SK-N-SH treated with all-trans-retinoic acid at 6 μM for 48 hours (cell line): ENCODE results near the gene TDRKH.

Experiments used
- RARB ChIP-seq: fragments of 250-450 bp; sonication (Bioruptor Pico); IDR thresholded peaks from 2 replicates; pipeline ENCODE4 v1.8.0; 2021; ENCODE audit warnings: mild to moderate bottlenecking, moderate library complexity

Gene TDRKH

GRCh38 chr1:151723726-151724370, 66.5 kb downstream of the TDRKH start (continued):
- TF ChIP-seq RARB (CRISPR knock-in tag) = no peak
